ENCODE measurements around the gene TUBB6. TPM values are rescaled to one million over a fixed set of nuclear protein-coding genes. Genes with fewer than 3 reads are reported as not detected.

Gene TUBB6
- total RNA-seq, 1 donor from 2014 or later, result 110 TPM

DNA sequence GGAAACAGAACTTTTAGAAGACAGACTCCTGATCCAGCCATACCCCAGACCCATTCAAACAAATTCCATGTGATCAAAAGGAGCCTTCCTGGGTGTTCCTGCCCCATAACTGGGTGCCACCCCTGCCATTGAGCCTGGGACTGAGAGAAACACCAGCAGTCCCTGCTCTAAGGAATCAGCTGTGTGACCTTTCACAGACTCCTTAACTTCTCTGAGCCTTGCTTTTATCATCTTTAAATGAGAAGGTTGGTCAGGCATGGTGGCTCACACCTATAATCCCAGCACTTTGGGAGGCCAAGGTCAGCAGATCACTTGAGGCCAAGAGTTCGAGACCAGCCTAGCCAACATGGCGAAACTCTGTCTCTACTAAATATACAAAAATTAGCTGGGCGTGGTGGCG is 33.2 kb upstream of the TUBB6 start:
- Histone ChIP-seq H3K4me1 (peaks cover 15% of the 10 kb centered on the region), H3K9me3 (no peaks in the 10 kb centered on the region), H3K27ac (no peak overlapping the region), H3K4me3 (no peak overlapping the region), H3K27me3 (no peaks in the 10 kb centered on the region), H3K36me3 (no peaks in the 10 kb centered on the region)
- intact Hi-C loops (cut with DNase I), result no loop called here
- no peak for DNase-seq
- TF ChIP-seq, protein P1, sequence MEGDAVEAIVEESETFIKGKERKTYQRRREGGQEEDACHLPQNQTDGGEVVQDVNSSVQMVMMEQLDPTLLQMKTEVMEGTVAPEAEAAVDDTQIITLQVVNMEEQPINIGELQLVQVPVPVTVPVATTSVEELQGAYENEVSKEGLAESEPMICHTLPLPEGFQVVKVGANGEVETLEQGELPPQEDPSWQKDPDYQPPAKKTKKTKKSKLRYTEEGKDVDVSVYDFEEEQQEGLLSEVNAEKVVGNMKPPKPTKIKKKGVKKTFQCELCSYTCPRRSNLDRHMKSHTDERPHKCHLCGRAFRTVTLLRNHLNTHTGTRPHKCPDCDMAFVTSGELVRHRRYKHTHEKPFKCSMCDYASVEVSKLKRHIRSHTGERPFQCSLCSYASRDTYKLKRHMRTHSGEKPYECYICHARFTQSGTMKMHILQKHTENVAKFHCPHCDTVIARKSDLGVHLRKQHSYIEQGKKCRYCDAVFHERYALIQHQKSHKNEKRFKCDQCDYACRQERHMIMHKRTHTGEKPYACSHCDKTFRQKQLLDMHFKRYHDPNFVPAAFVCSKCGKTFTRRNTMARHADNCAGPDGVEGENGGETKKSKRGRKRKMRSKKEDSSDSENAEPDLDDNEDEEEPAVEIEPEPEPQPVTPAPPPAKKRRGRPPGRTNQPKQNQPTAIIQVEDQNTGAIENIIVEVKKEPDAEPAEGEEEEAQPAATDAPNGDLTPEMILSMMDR (IDR thresholded peaks at IDR 0.05), result no peak
- ATAC-seq, result no peak

DNA sequence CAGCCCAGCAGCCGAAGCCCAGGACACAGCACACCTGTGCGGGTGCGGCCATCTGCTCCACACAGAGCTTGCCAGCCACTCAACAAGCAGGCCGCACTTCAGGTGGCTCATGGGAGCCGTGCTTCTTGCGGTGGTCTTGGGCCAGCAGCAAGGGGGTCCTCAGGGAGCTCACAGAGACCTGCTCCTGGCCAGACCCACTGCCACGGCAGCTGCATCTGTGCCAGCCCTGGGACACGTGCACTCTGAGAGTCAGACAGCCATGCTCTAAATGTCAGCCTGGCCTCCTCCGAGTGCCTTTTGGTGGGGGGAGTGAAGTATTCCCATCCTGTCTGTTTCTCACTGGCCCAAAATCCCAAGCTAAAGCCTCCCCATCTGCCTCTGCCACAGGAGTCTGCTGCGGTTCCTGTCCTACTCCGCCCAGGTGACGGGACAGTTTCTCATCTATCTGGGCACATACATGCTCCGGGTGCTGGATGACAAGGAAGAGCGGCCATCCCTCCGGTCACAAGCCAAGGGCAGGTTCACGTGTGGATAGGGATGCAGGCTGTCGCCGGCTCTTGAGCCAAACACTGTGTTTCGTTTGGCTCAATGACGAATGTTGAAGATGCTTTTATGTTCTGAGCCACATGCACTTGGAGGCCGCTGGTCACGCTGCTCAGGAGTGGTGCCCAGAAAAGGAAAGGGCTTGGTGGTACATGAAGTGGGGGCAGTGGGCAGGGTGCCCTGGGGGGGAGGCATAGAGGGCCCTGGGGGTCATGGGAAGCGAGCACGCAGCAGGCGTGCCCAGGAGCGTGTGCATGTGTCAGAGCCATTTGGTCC is 31.1 kb upstream of the TUBB6 start:
- H3K9me3 ChIP-seq, result no peaks in the 10 kb centered on the region
- no peaks in the 10 kb centered on the region for H3K27me3 ChIP-seq
- no peak overlapping the region for H3K27ac ChIP-seq
- no peaks in the 10 kb centered on the region for H3K36me3 ChIP-seq
- no peak overlapping the region for H3K4me3 ChIP-seq
- intact Hi-C loops (cut with DNase I), result no loop called here
- DNase-seq (no peak), ATAC-seq (no peak)
- TF ChIP-seq, protein P1 (IDR thresholded peaks at IDR 0.05), result no peak
- H3K4me1 ChIP-seq, result peaks cover 15% of the 10 kb centered on the region

DNA sequence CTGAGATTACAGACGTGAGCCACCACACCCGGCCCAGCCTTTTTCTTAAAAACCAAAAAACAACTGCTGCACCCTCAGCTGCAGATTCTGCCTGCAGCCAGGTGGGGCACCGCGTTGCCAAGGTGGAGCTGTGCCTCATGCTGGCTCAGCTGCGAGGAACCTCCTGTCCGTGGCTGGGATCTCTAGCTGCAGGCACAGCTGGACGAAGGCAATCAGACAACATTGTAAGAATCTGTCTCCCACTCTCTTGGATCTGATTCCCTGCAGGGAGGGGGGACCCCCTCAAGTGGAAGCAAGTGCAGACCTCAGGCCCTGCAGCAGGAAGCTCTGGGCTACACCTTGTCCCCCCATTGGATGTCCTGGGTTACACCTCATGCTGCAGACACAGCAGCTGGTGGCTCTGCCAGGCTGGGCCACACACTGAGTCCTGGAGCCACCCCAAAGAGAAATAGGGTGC is 29.8 kb upstream of the TUBB6 start:
- Histone ChIP-seq H3K4me1 (peaks cover 15% of the 10 kb centered on the region), H3K36me3 (no peaks in the 10 kb centered on the region), H3K27me3 (no peaks in the 10 kb centered on the region), H3K9me3 (no peaks in the 10 kb centered on the region), H3K4me3 (peak overlapping the region; percentile 44), H3K27ac (peak overlapping the region; percentile 90)
- ATAC-seq, result no peak
- DNase-seq, result no peak
- TF ChIP-seq, protein P1 (IDR thresholded peaks at IDR 0.05), result no peak
- intact Hi-C loops (cut with DNase I), result no loop called here

DNA sequence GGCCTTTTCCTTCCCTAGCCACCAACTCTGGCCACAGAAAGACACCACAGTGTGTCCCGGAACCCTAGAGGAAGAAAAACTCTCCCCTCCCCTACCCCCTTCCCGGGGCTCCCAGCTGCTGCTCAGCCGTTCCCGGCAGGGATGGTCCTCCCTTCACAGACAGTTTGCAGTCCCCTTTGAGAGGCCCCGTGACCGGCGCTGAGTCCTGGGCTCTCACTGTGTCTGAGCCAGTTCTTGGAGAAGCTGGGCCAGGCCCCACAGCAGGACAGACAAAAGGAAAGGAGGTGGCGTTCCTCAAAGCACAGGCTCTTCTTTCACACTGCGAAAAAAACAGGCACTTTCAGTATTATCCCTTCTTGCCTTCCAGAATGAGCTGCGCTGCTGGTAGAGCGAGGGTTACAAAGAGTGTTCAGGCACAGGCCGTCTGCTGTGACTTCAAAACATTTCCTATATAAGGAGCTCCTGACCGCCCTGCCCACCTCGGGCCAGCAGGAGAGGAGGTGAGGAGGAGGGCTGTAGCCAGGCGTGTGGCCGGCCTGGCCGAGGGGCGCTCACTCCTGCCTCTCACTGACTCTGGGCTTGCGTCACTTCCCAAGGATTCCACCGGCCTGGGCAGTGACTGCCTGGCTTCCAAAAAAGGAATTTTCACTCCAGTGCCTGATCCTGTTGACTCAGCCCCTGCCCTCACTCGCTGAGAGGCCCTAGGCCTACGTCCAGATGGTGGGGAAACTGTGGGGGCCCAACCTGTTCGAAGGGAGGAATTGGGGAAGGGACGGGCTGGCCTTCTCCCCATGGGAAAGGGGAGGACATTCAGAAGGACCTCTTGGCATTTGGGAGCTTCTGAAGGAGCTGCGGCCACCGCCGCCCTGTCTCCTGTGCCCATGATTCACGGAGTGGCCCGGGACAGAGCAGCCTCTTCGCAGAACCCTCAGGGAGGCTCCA is 29.0 kb upstream of the TUBB6 start:
- TF ChIP-seq, protein P1 (IDR thresholded peaks at IDR 0.05), result no peak
- H3K27ac ChIP-seq, result peak overlapping the region; percentile 90
- DNase-seq, result peak; percentile 80
- H3K4me1 ChIP-seq, result peaks cover 15% of the 10 kb centered on the region
- H3K27me3 ChIP-seq, result no peaks in the 10 kb centered on the region
- H3K4me3 ChIP-seq, result peak overlapping the region; percentile 44
- peak; percentile 91 for ATAC-seq
- intact Hi-C loops (cut with DNase I), result no loop called here
- no peaks in the 10 kb centered on the region for H3K9me3 ChIP-seq
- no peaks in the 10 kb centered on the region for H3K36me3 ChIP-seq

DNA sequence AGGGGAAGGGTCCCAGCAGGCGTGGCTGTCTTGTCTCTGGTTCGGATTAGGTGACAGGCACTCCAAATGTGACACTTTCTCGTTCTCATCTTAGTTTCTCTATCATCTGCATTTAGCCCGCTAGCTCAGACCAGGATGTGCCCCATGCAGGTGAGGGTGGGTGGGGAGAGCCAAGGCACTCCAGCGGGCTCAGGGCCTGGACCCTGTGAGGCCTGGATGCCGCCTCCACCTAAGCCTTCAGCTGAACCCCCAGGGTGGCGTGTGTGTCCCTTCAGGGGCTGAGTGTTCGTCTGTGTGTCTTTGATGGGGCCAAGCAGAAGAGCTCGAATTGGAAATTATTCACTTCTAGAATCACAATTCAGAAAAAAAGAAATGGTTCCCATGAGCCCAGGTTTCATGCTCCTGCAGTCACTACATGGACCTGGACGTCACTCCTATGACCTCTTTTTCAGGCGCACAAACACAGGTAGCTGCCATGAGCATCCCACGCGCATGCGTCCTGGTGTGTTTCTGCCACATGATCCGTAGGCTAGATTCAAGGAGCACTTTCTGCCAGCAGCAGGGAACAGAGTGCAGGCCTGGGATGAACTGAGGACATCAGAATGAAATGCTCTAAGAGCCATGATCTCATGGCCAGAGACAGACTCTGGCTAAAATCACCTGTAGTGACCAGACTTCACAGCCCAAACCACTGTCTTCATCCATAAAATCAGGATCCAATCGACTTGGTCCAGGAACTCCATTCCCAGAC is 28.1 kb upstream of the TUBB6 start:
- ATAC-seq (no peak), DNase-seq (no peak)
- Histone ChIP-seq H3K36me3 (no peaks in the 10 kb centered on the region), H3K4me1 (peaks cover 15% of the 10 kb centered on the region), H3K27me3 (no peaks in the 10 kb centered on the region), H3K9me3 (no peaks in the 10 kb centered on the region), H3K4me3 (peak overlapping the region; percentile 44), H3K27ac (peak overlapping the region; percentile 90)
- TF ChIP-seq, protein P1 (IDR thresholded peaks at IDR 0.05), result no peak
- intact Hi-C loops (cut with DNase I), result no loop called here
